ENCODE measurements around the gene ECE1. TPM values are rescaled to one million over a fixed set of nuclear protein-coding genes. Genes with fewer than 3 reads are reported as not detected.

The ECE1 gene
- total RNA-seq, 1 donor from 2014 or later = 209 TPM

- ATAC-seq (ENCODE audit: low read depth) (peak; percentile 26), DNase-seq (peak; percentile 65)
- POLR2A ChIA-PET = interaction anchor here (0.6 to 11.0 kb wide), 26 partner anchors 9 to 734 kb away, joined by 3 to 313 read pairs (median 5); partner anchors contain the start of gene USP48
- Mint-ChIP-seq H3K4me3 (peak overlapping the region; percentile 90), H3K27ac (peak overlapping the region; percentile 98), H3K9me3 (no peaks in the 10 kb centered on the region), H3K27me3 (no peaks in the 10 kb centered on the region), H3K36me3 (ENCODE audit: low read depth) (peaks cover 34% of the 10 kb centered on the region), H3K4me1 (peaks cover 88% of the 10 kb centered on the region)
- TF ChIP-seq, protein P1, sequence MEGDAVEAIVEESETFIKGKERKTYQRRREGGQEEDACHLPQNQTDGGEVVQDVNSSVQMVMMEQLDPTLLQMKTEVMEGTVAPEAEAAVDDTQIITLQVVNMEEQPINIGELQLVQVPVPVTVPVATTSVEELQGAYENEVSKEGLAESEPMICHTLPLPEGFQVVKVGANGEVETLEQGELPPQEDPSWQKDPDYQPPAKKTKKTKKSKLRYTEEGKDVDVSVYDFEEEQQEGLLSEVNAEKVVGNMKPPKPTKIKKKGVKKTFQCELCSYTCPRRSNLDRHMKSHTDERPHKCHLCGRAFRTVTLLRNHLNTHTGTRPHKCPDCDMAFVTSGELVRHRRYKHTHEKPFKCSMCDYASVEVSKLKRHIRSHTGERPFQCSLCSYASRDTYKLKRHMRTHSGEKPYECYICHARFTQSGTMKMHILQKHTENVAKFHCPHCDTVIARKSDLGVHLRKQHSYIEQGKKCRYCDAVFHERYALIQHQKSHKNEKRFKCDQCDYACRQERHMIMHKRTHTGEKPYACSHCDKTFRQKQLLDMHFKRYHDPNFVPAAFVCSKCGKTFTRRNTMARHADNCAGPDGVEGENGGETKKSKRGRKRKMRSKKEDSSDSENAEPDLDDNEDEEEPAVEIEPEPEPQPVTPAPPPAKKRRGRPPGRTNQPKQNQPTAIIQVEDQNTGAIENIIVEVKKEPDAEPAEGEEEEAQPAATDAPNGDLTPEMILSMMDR (IDR thresholded peaks at IDR 0.05) = no peak
- intact Hi-C loops (cut with micrococcal nuclease) = loop anchor here (1.0 to 5.0 kb wide), 12 partner anchors 8 to 734 kb away; partner anchors contain the start of genes EIF4G3 and USP48
- CTCF ChIA-PET = interaction anchor here (1.0 to 5.9 kb wide), 11 partner anchors 23 to 225 kb away, joined by 3 to 51 read pairs (median 9); no protein-coding TSS in a partner anchor
These were observed 3.4 kb upstream of the ECE1 start for GRCh38 chr1:21293537-21294265.

- intact Hi-C loops (cut with micrococcal nuclease) = loop anchor here (5.0 kb wide), 4 partner anchors 116 to 734 kb away; partner anchors contain the start of genes EIF4G3 and USP48
- peak; percentile 66 for DNase-seq
- peak overlapping the region; percentile 90 for H3K4me3 Mint-ChIP-seq
- CTCF ChIA-PET = interaction anchor here (1.0 to 5.9 kb wide), 6 partner anchors 22 to 225 kb away, joined by 3 to 51 read pairs (median 8); no protein-coding TSS in a partner anchor
- POLR2A ChIA-PET = interaction anchor here (0.5 to 11.0 kb wide), 25 partner anchors 8 to 762 kb away, joined by 3 to 313 read pairs (median 5); no protein-coding TSS in a partner anchor
- H3K27me3 Mint-ChIP-seq = no peaks in the 10 kb centered on the region
- TF ChIP-seq, protein P1 (IDR thresholded peaks at IDR 0.05) = no peak
- H3K36me3 Mint-ChIP-seq (ENCODE audit: low read depth) = peaks cover 33% of the 10 kb centered on the region
- H3K9me3 Mint-ChIP-seq = no peaks in the 10 kb centered on the region
- H3K27ac Mint-ChIP-seq = peak overlapping the region; percentile 98
- H3K4me1 Mint-ChIP-seq = peaks cover 88% of the 10 kb centered on the region
- ATAC-seq (ENCODE audit: low read depth) = peak; percentile 33
These were observed 2.8 kb upstream of the ECE1 start for GRCh38 chr1:21292984-21293536.

DNA sequence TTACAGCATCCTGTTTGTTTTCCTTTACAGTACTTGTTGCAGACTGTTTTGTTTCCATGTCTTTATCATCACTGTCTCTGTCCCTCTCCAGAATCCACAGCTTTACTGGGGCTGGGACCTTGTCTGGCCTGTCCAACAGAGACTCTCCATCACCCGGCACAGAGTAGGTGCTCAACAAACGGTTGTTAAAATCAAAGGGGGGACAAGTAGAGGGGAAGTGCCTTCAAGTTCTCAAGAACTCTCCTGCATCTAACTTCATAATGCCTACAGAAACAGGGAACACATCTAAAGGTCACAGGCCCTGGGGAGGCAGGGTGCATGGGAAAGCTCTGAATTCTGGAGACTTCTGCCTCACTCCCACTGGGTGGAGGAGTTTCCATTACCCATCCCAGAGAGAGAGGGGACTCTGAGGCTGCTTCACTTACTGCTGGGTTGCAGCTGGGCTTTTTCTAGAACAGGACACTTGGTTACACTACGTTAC, 2.3 kb upstream of the ECE1 start:
- Mint-ChIP-seq H3K36me3 (ENCODE audit: low read depth) (peaks cover 36% of the 10 kb centered on the region), H3K4me1 (peaks cover 88% of the 10 kb centered on the region), H3K27ac (peak overlapping the region; percentile 98), H3K9me3 (no peaks in the 10 kb centered on the region), H3K4me3 (peak overlapping the region; percentile 90), H3K27me3 (no peaks in the 10 kb centered on the region)
- no peak for DNase-seq
- ChIA-PET POLR2A (interaction anchor here (0.5 to 11.0 kb wide), 21 partner anchors 10 to 762 kb away, joined by 3 to 313 read pairs (median 6); no protein-coding TSS in a partner anchor), CTCF (interaction anchor here (1.0 to 5.9 kb wide), 5 partner anchors 22 to 226 kb away, joined by 3 to 51 read pairs (median 7); no protein-coding TSS in a partner anchor)
- TF ChIP-seq, protein P1 (IDR thresholded peaks at IDR 0.05) = no peak
- intact Hi-C loops (cut with micrococcal nuclease) = loop anchor here (5.0 kb wide), 4 partner anchors 115 to 735 kb away; partner anchors contain the start of genes EIF4G3 and USP48
- ATAC-seq (ENCODE audit: low read depth) = no peak

- ChIA-PET CTCF (interaction anchor here (1.7 to 5.9 kb wide), 4 partner anchors 21 to 226 kb away, joined by 4 to 51 read pairs (median 22); no protein-coding TSS in a partner anchor), POLR2A (interaction anchor here (0.6 to 11.0 kb wide), 12 partner anchors 11 to 452 kb away, joined by 3 to 313 read pairs (median 46); no protein-coding TSS in a partner anchor)
- ATAC-seq (ENCODE audit: low read depth) (no peak), DNase-seq (no peak)
- TF ChIP-seq, protein P1 (IDR thresholded peaks at IDR 0.05) = no peak
- H3K36me3 Mint-ChIP-seq (ENCODE audit: low read depth) = peaks cover 37% of the 10 kb centered on the region
- no peaks in the 10 kb centered on the region for H3K27me3 Mint-ChIP-seq
- peak overlapping the region; percentile 90 for H3K4me3 Mint-ChIP-seq
- no peaks in the 10 kb centered on the region for H3K9me3 Mint-ChIP-seq
- intact Hi-C loops (cut with micrococcal nuclease) = loop anchor here (5.0 kb wide), 4 partner anchors 115 to 735 kb away; partner anchors contain the start of genes EIF4G3 and USP48
- H3K27ac Mint-ChIP-seq = peak overlapping the region; percentile 98
- H3K4me1 Mint-ChIP-seq = peaks cover 88% of the 10 kb centered on the region
These were observed 1.7 kb upstream of the ECE1 start for GRCh38 chr1:21291964-21292363.
